Stimulated activated CD4-positive, alpha-beta T cell treated with anti-CD3 and anti-CD28 coated beads, Interleukin-4, amount 100 ng/mL, for 48 hours (primary cell): ENCODE results near the gene ZMYND8.

Experiments used
- DNase-seq, 2 donors: peaks; one replicate each; pipeline ENCODE4 v3.0.0-alpha.2; 2020; ENCODE audit warnings: low read depth in 2 of 2

The ZMYND8 gene

GRCh38 chr20:47332381-47333206, 23.9 kb downstream of the ZMYND8 start:
- no peak for DNase-seq

- DNase-seq = no peak
These were observed 25.4 kb downstream of the ZMYND8 start for GRCh38 chr20:47330933-47331708.

DNA sequence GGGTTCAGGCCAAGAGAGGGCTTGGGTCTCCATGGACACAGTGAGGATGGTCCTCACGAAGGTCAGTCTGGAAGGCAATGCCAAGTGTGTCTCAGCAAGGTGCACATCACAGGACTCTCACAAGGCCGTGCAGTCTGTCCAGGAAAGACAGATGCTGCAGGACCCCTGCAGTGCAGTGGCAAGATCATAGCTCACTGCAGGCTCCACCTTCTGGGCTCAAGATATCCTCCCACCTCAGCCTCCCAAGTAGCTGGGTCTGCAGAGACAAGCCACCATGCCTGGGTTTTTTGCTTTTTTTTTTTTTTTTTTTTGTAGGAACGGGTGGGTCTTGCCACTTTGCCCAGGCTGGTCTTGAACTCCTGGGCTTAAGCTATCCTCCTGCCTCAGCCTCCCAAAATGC, 26.4 kb downstream of the ZMYND8 start:
- no peak for DNase-seq

DNA sequence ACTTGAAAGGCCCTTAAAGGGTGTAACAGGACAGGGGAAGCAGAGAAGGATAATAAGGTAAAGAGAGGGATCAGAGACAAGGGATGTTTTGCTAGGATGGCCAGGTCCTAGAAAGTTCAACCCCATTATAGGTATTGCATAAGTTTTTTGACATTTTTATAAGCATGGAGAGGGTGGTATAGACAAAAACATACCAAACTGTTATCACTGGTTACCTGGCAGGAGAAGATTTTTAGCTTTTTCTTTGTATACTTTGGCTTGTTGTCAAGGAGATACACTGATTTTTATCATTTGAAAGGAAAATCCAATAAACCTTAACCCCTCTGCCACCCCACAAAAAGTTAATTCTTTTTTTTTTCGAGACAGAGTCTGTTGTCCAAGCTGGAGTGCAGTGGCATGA, 28.4 kb downstream of the ZMYND8 start:
- no peak for DNase-seq

GRCh38 chr20:47327711-47328110, 28.8 kb downstream of the ZMYND8 start:
- no peak for DNase-seq

GRCh38 chr20:47326658-47327268, 29.7 kb downstream of the ZMYND8 start:
- no peak for DNase-seq

- DNase-seq = no peak
These were observed 31.3 kb downstream of the ZMYND8 start for GRCh38 chr20:47325242-47325641.

GRCh38 chr20:47320990-47321805, 35.3 kb downstream of the ZMYND8 start:
- DNase-seq = no peak

- DNase-seq = no peak
These were observed 36.8 kb downstream of the ZMYND8 start for GRCh38 chr20:47319517-47320252.

DNA sequence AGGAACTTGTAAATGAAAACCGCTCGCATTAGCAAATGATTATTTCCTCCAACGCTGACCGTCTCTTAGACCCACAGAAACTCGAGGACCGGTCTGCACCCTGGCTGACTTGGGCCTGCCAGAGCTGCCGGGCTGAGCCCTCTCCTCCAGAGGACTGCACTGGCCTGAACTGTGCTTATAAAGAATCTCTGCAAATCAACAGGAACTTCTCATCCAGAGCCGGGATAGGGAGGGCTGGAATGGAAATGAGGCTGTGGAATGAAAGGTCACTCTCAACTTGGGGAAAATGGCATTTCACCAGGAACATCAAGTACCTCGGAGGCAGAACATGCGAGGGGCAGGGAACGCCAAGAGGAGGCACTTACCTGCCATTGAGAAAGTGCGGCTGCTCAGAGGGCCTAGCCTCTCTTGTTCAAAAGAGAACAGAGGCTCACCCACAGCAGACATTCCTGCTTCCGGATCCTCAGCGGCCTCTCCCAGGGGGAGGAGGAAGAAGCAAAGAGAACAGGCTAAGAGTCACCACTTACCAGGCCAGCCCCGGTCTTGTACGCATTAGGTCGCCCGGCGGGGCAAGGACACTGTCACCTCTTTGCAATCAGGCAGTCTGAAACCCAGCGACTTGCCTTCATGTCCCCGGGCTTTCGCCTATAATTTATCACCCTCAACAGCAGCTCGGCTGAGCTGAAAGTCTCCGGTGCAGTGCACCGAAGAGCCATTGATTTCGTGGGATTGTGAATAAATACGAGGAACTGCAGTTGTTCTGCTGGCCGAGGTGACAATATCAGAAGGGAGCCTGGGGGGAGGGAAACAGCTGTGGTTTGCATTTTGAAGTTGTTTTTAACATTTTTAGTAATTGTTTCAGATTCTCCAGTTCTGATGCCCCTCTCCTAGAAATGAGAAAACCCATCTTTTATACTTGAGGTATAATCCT, 37.6 kb downstream of the ZMYND8 start:
- no peak for DNase-seq

DNA sequence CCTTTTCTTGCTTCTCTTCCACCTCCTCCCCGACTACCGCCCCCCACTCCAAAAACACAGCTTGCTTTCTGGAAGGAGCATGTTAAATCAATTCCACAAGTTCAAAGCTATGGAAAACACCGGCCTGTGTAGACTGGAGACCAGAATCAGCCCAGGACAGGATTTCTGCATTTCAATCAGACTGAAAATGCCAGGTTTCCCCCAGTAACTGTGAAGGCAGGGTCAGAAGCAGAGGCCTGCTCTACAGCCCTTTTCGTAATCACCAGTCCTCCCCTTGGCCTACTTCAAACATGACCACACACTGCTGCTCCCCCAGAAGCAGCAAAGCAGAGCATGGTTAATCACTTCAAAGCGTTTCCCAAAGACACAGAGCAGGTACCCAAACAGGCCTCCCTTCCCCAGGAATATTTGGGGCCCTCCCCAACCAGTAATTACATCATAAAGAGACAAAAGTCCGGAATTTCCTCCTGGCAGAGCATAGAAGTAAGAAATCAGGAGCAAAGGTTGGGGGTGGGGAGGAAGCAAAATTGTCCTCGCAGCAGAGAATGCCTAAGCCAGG, 38.4 kb downstream of the ZMYND8 start:
- no peak for DNase-seq

DNA sequence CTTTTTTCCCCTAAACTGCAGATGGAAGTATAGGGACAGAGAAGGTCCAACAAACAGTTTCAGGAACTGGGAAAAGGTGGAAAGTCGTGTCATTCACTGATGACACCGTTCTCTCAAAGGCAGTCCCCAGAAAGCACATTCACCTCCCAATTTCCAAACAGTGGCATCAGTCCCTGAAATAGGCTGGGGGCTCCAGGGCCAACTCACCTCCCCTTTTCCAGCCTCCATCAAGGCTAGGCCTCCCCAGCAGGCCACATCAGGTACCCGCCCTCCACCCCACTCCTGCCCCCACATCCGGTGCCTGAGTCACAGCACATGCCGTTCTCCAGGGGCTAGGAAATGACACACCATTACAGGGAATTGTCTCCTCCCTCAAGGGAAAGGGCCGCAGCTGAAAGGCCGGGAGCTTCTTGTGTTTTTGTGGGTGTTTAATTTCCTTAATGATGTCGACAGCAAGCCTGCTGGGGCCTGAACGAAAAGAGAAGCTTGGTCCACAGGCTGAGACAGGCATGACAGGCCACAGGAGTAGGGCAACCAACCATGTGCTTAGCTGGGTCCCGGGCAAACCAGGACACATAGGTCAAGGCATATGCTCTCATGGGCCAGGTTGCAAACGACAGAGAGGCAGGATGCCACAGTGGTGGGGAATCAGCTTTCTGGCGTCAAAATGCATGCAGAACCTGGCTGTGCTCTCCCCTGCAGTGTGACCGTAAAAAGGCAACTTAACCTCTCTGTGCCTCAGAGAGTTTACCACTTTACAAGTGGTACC, 39.2 kb downstream of the ZMYND8 start:
- DNase-seq = peak; percentile 41 to 53

GRCh38 chr20:47316776-47317126, 39.7 kb downstream of the ZMYND8 start:
- DNase-seq = no peak

- no peak for DNase-seq
These were observed 41.0 kb downstream of the ZMYND8 start for GRCh38 chr20:47315339-47316056.

GRCh38 chr20:47314647-47315338, 41.7 kb downstream of the ZMYND8 start:
- no peak for DNase-seq

DNA sequence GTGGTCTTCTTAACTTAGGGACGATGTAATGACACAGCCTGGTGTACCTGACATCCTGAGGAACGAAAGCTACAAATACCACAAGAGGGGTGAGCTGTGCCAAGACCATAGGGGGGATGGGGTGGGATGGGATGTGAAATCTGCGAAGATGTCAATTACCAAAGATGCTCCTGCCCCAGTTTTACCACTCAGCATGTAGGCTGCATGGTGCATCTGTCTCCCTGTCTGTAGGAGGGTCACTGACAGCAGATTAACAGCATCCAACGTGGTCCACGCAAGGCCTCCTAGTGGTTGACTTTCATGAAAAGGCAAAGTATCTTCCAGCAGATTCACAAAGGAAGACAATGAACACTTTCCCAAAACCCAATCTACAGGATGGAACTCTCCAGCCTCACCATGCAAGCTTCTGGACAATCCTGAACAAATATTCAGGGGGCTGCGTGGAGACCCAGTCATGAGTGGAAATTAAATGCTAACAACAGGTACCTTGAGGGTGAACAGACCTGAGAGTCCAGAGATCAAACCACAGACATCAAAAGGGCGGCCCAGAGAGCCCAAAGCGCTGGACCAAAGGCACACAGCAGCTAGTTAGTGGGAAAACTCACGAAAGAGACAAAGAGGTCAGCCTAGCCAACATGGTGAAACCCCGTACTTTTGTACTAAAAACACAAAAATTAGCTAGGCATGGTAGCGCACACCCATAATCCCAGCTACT, 44.4 kb downstream of the ZMYND8 start:
- DNase-seq = no peak

DNA sequence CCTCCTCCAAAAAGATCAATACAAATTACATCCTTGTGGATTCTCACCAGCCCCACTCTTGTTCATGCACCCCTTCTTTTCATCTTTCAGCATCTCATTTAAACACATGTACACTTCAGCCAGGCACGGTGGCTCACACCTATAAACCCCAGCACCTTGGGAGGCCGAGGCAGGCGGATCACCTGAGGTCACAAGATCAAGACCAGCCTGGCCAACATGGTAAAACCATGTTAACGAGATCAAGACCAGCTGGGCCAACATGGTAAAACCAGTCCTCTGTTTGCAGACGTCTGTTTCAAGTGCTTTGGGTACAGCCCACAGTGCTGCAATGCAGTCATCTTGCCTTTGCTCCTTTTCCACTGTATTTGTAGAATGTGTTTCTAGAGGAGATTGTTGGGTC, 45.3 kb downstream of the ZMYND8 start:
- DNase-seq = no peak
